ENCODE results near the gene PLBD2. TPM values are rescaled to one million over a fixed set of nuclear protein-coding genes. Genes with fewer than 3 reads are reported as not detected.

PLBD2 gene
- total and polyA plus RNA-seq, 9 of the 15 experiments (the other 6 are each of a cell fraction or from before 2014, with no cell fraction given) = 2.4 to 37.4 (median 6.0) TPM

- no peak for TF ChIP-seq CTCFL (IDR thresholded peaks at IDR 0.05; ENCODE audit: borderline replicate concordance, insufficient read depth, low read depth, low read length, poor library complexity, severe bottlenecking)
- TF ChIP-seq RBM25 (IDR thresholded peaks at IDR 0.05; ENCODE audit: low read depth, low read length, severe bottlenecking) = peak; percentile 78
- TF ChIP-seq, protein P1, sequence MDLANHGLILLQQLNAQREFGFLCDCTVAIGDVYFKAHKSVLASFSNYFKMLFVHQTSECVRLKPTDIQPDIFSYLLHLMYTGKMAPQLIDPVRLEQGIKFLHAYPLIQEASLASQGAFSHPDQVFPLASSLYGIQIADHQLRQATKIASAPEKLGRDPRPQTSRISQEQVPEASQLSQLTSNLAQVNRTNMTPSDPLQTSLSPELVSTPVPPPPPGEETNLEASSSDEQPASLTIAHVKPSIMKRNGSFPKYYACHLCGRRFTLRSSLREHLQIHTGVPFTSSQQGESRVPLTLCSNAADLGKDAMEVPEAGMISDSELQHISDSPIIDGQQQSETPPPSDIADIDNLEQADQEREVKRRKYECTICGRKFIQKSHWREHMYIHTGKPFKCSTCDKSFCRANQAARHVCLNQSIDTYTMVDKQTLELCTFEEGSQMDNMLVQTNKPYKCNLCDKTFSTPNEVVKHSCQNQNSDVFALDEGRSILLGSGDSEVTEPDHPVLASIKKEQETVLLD (IDR thresholded peaks at IDR 0.05) = no peak
- no peak for TF ChIP-seq SIRT6 (IDR thresholded peaks at IDR 0.05; ENCODE audit: low read depth, low read length)
- TF ChIP-seq NONO (IDR thresholded peaks at IDR 0.05; ENCODE audit: low read depth in 2 of 2, low read length in 1 of 2) = no peak
- no peak for TF ChIP-seq FOXJ3 (CRISPR knock-in tag; IDR thresholded peaks at IDR 0.05)
- TF ChIP-seq FOXP1 (CRISPR knock-in tag; IDR thresholded peaks at IDR 0.05) = no peak
- peak; percentile 64 for TF ChIP-seq ADNP (tag; IDR thresholded peaks at IDR 0.05)
- peak; percentile 54; a peak in 2 of 4 replicates for TF ChIP-seq KDM1A (IDR thresholded peaks at IDR 0.05)
- no peak for TF ChIP-seq KLF13 (tag; IDR thresholded peaks at IDR 0.05; ENCODE audit: borderline replicate concordance, low read depth)
- TF ChIP-seq, protein P2, sequence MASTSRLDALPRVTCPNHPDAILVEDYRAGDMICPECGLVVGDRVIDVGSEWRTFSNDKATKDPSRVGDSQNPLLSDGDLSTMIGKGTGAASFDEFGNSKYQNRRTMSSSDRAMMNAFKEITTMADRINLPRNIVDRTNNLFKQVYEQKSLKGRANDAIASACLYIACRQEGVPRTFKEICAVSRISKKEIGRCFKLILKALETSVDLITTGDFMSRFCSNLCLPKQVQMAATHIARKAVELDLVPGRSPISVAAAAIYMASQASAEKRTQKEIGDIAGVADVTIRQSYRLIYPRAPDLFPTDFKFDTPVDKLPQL (IDR thresholded peaks at IDR 0.05; ENCODE audit: extremely low read depth, insufficient read length) = no peak
- TF ChIP-seq ZNF239 (CRISPR knock-in tag; IDR thresholded peaks at IDR 0.05) = no peak
These were observed 44.3 kb downstream of the PLBD2 start (continued) for GRCh38 chr12:113402586-113403260.

Measured in K562 (cell line).